ENCODE data around the gene STIM1. TPM values are rescaled to one million over a fixed set of nuclear protein-coding genes. Genes with fewer than 3 reads are reported as not detected.

The STIM1 gene
- total RNA-seq, 4 donors from 2014 or later, result 50.1 to 112 (median 63.3) TPM

DNA sequence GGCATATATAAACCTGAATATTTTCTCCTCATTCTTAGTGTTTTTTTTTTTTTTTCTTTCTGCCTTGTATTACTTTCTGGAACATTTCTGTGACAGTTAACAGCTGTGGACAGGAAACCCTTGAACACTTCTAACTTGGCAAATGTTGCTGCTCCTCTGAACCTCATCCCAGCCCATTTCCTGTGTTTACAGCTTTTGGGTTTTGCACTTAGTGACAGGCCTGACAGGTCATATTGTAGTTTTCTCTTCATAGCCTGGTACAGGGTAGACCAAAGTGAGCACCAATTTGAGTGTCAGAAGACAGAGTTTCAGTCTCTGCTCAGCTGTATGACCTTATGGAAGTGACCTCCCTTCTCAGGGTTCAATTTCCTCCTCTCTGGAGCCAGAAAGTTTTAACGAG lies 91.6 kb downstream of the STIM1 start:
- WGBS, 2 donors, result 29 to 40% methylated on average over 1 of the region's 1 CpG
- DNase-seq, result no peak
- Histone ChIP-seq H3K4me3 (peak overlapping the region in 1 of 4 donors; percentile 17), H3K9me3 (no peaks in the 10 kb centered on the region), H3K36me3 (no peaks in the 10 kb centered on the region), H3K27me3 (no peaks in the 10 kb centered on the region), H3K4me1 (peaks cover 55 to 100% (median 89%) of the 10 kb centered on the region in 3 donors), H3K27ac (peak overlapping the region; percentile 60 to 89 (median 86))
- intact Hi-C loops (cut with DNase I), result no loop called here
- TF ChIP-seq POLR2A (IDR thresholded peaks at IDR 0.05) (peak in 1 of 4 donors; percentile 35), CTCF (IDR thresholded peaks at IDR 0.05) (no peak)

DNA sequence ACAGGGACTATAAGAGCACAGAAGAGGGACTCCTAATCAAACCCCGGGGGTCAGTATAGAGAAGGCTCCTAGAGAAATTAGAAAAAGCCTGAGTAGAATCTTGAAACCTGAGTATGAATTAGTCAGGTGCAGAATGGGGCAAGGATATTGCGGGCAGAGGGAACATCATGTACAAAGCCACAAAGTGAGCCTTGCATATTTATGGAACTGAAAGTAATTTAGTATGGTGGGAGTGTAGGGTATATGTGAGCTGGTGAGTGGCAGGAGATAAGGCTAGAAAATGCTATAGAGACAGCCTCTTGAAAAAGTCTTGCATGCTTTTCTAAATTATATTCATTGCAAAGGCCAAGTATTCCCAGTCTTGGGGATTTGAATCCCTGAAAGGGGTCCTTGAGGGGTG lies 93.7 kb downstream of the STIM1 start:
- no peak for DNase-seq
- no peaks in the 10 kb centered on the region for H3K36me3 ChIP-seq
- no peak overlapping the region for H3K4me3 ChIP-seq
- WGBS, 2 donors, result 66 to 69% methylated on average over 2 of the region's 2 CpGs
- TF ChIP-seq POLR2A (IDR thresholded peaks at IDR 0.05) (no peak), CTCF (IDR thresholded peaks at IDR 0.05) (no peak)
- peaks cover 51 to 100% (median 87%) of the 10 kb centered on the region in 3 donors for H3K4me1 ChIP-seq
- no peaks in the 10 kb centered on the region for H3K27me3 ChIP-seq
- peak overlapping the region in 3 of 4 donors; percentile 31 to 86 (median 85) for H3K27ac ChIP-seq
- H3K9me3 ChIP-seq, result no peaks in the 10 kb centered on the region
- intact Hi-C loops (cut with DNase I), result no loop called here

DNA sequence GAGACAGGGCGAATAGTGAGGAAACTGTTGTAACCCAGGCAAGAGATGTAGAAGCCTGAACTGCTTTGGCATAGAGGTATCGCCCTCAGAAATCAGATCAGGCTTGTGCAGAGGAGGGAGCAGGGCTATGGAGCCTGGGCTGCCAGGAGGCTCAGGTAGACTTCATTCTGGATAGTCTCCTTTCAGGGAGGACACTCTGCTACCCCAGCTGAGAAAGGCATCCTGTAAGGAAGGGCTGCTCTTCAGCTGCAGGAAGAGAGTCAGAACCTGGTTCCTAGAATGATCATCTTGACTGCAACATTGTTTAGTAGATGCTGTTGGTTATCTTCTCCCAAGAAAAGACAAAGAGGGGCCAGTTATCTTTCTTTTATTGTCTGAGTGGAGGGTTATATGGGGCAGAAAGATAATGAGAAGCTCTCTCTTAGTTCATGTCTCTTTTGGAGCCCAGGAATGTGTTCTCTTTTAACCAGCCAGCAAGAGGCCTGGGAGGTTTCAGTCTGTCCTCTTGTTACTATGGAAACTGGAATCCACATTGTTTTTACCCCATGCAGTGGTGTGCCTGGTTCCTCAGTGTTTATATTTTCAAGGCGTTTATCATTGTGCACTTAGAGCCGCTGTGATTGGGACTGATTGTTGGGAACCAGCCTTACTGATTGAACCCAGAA lies 95.7 kb downstream of the STIM1 start:
- 78 to 86% methylated on average over 3 of the region's 4 CpGs for WGBS, 2 donors
- Histone ChIP-seq H3K27me3 (no peaks in the 10 kb centered on the region), H3K9me3 (no peaks in the 10 kb centered on the region), H3K36me3 (no peaks in the 10 kb centered on the region), H3K4me1 (peaks cover 42 to 100% (median 87%) of the 10 kb centered on the region in 3 donors), H3K4me3 (no peak overlapping the region), H3K27ac (peak overlapping the region; percentile 9 to 86 (median 70))
- TF ChIP-seq CTCF (IDR thresholded peaks at IDR 0.05), result no peak
- TF ChIP-seq POLR2A (IDR thresholded peaks at IDR 0.05), result no peak
- no peak for DNase-seq
- intact Hi-C loops (cut with DNase I), result loop anchor here (10.0 kb wide), 1 partner anchor 86 kb away; no protein-coding TSS in a partner anchor

GRCh38 chr11:3952715-3953114 lies 97.3 kb downstream of the STIM1 start:
- intact Hi-C loops (cut with DNase I), result loop anchor here (10.0 kb wide), 1 partner anchor 88 kb away; no protein-coding TSS in a partner anchor
- Histone ChIP-seq H3K27ac (peak overlapping the region in 2 of 4 donors; percentile 85 to 86), H3K4me1 (peaks cover 27 to 90% (median 72%) of the 10 kb centered on the region in 3 donors)

More at GRCh38 chr11:3952715-3953114, 97.3 kb downstream of the STIM1 start:
- Histone ChIP-seq H3K27me3 (no peaks in the 10 kb centered on the region), H3K4me3 (no peak overlapping the region), H3K9me3 (no peaks in the 10 kb centered on the region), H3K36me3 (no peaks in the 10 kb centered on the region)
- no peak for TF ChIP-seq CTCF (IDR thresholded peaks at IDR 0.05)
- no peak for TF ChIP-seq POLR2A (IDR thresholded peaks at IDR 0.05)
- no peak for DNase-seq
